Hematopoietic multipotent progenitor cell treated with erythropoietin and hydrocortisone succinate and interleukin-3 and kit ligand, for 15 days (in vitro differentiated cells): ENCODE results near the gene SESN1.

Experiments used
- DNase-seq: peaks from one replicate; pipeline ENCODE4 v3.0.0-alpha.2; 2015; ENCODE audit warnings: low spot score

The SESN1 gene

DNA sequence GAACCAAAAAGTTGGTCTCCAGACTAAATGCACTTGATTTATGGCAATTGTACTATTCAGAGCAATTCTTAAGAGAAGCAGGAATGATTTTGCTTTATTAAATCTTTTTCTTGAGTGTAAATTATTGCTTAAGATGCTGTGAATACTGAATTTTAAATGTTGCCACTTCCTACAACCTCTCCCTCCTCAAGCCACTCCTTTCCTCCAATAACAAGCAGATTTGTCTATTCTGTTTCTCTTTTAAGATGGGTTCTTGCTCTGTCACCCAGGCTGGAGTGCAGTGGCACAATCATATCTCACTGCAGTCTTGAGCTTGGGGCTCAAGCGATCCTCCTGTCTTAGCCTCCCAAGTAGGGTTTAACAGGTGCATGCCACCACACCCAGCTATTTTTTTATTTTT lies 65.3 kb downstream of the SESN1 start:
- no peak for DNase-seq

DNA sequence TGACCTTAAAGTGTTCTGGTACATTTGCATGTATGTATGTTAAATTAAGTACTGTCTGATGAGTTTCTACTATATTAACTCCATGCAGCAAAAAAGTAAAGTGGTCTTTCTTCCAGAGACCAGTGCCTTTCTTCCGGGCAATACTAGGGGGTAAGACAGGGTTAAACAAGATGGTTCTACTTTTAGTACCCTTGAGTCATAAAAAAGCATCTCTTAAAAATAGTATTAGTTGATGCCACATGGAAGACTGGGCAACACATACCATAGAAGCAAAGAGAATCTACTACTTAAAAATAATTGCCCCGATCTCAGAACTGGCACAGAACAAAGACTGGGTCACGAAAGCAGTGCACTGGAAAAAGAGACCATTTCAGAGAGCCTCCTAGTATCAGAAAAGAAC lies 66.2 kb downstream of the SESN1 start:
- DNase-seq: no peak

DNA sequence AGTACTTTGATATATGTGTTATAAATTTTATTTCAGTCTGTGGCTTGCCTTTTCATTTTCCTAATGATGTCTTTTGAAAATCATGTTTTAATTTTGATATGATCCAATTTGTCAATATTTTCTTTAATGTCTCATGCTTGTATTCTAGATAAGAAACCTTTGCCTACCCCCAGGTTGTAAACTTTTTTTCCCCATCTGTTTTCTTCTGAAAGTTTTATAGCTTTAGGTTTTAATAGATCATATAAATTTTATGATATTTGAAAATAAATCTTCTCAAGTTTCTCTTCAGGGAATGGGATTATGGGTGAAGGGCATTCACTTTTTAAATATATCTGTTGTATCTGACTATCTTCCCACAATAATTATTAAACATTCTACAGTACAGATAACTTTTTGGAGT lies 66.7 kb downstream of the SESN1 start:
- no peak for DNase-seq

- no peak for DNase-seq
Measured at GRCh38 chr6:109025639-109026038, 69.0 kb downstream of the SESN1 start.

- DNase-seq: no peak
Measured at GRCh38 chr6:109024784-109025183, 69.9 kb downstream of the SESN1 start.

- no peak for DNase-seq
Measured at GRCh38 chr6:109024368-109024767, 70.3 kb downstream of the SESN1 start.

DNA sequence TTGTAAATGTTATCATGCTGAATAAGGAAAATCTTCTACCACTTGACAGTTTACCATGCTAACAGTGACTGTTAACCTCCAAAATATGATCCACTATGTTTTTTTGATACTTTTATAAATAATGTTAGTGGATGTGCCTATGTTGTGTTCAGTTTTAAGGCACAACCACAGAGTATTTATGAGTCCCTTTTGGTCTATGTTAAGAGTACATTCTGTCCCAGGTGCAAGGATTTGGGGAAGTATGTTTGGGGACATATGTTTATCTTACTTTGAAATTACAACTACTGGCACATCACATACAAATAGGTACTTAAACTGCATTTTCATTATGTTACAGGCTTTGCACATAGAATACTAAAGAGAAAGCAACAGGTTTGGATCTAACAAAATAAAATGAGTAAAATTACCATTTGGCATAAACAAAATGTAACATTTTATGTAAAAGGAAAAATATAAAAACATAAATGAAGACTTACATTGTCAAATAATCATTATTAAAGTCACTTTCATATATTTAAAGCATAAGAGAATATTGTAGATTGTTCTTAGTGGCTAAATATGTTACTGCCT lies 71.2 kb downstream of the SESN1 start:
- no peak for DNase-seq

DNA sequence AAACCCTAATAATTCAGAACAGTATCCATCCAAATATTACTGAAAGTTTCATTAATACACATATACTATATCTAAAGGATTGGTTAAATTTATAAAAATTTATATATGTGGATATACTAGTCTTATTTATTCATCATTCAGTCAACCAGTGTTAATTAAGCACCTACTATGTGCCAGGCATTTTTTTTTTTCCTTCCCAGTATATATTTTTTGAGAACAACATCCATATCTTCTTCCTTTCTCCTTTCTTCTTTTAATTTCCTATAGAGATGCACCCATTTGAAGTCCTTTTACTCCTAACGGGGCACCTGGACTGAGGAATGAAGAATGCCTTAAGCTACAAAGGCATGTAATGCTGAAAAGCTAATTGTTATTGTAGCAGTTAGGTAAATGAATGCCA lies 72.8 kb downstream of the SESN1 start:
- DNase-seq: no peak

DNA sequence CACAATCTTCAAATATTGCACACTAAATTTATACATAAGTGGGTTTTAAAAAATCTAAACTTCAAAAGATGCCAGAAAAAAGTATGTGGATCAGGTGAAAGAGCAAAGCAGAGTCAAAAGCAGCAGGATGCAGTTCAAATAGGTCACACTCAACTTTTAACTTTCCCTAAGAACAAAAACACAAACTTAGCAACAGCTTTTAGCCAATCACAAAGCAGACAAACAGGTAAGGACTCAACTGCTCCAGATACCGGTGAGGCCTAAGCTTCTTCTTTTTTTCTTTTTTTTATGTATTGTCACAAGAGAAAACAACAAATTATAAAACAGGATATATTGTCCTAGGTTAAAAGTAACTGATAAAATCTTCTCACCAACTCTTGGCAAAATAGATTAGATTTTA lies 74.7 kb downstream of the SESN1 start:
- DNase-seq: no peak

DNA sequence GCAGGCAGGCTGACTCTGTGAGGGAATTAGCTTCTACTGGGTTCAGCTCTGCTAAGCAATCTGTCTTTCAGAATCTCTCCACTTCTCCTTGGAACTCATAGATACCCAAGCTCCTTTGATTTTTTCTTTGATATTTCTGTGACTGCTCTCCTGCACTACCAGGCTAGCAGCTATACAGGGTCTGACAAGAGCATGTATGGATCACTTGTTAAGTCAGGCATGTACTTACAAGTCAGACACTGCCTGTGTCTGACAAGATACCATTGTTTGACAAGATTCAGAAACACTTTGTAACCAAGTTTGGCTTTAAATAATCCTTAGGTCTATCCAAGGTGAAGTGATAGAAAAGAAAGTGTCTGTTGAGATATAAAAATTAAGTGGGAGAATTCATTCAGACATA lies 79.5 kb downstream of the SESN1 start:
- DNase-seq: no peak

- DNase-seq: no peak
Measured at GRCh38 chr6:109014606-109015005, 80.0 kb downstream of the SESN1 start.

- no peak for DNase-seq
Measured at GRCh38 chr6:109013656-109014305, 80.9 kb downstream of the SESN1 start.

DNA sequence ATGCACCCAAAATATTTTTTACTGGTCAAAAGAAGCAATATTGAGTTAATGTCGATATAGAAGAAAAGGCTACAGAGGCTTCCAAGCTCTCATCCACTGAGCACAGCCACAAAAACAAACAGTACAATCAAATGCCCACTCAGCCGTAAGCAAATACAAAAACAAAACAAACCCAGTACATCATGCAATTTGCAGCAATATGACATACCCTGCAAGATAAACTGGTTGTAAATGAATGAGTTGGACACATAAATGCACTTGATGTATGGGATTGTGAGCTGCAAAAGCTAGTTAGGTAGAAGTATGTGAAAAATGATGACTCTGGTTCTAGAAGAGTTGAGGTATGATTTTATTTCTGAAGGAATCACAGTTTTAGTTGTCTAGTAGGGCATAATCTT lies 83.9 kb downstream of the SESN1 start:
- no peak for DNase-seq

DNA sequence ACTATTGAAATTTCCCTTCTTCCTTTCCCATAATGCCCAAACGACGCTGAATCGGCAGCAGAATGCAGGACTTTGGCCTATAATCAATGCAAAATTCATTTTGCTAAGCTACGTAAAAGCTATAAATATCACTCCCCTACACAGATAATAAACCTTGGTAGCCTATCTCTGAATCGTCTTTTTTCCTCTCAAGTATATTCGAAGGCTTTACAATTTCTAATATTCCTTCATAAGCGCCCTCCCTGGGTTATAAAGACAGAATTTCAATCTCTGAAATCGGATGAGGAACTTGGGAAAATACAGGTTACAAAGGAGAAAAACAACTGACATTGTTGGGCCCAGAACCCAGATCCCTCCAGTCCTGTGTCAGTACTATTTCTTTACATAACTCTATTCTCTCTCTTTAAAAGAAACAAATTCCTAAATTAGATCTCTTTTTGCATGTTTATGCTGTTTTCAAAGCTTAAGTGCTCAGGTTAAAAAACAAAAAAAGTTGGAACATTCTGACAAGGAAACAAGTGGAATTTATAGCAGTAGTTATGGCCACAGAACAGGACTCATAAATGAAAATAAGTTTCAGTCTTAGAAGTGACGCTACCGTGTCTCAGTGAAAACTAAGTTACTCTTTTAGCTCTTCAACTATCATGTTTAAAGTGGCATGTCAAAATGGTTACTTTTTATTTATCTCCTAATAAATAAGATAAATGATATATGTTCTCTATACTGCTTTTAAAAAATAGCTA lies 84.5 kb downstream of the SESN1 start:
- no peak for DNase-seq

- peak; percentile 92 for DNase-seq
Measured at GRCh38 chr6:109009236-109009961, 85.2 kb downstream of the SESN1 start.

- peak; percentile 46 for DNase-seq
Measured at GRCh38 chr6:109008537-109009235, 86.0 kb downstream of the SESN1 start.

DNA sequence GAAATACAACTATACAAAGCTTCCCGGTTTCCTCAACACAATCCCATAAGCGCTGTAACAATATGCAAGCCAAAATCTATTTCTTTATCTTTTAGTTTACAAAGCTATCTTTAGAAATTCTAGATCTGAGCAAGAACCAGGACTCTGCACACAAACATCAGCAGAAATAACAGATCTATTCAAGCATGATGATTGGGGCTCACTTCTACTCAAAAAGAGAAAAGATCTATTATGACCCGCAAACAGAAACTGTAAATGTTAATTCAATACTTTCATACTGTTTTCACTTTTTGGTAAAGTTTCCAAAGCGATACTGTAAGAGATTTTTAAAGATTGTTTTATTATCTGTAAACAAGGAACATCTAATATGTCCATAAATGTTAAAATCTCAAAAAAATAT lies 86.6 kb downstream of the SESN1 start:
- no peak for DNase-seq

GRCh38 chr6:109007521-109007920 lies 87.1 kb downstream of the SESN1 start:
- no peak for DNase-seq

GRCh38 chr6:109006818-109007217 lies 87.8 kb downstream of the SESN1 start:
- DNase-seq: no peak

DNA sequence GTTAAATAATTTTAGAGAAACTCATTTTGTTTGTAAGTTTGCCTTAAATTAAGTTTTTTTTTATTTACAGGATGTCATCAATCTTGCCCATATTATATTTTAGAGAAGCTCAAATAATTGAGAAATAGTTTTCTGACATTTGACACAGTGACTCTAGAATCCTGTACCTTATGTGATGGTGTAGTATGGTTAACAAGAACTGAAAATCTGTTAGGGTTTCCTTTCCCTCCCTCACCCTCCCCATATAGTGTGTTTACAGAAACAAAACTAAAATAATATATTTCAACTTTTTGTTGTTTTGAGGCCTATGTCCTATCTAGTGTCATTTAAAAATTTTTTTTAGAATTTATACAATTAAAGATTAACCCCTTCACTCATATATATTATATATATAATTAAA lies 91.8 kb downstream of the SESN1 start:
- no peak for DNase-seq

- no peak for DNase-seq
Measured at GRCh38 chr6:109002051-109002697, 92.5 kb downstream of the SESN1 start.
